Measurements from ENCODE around the gene TAS2R46.
"Not testable (repeated sequence)": the region's sequence is repeated elsewhere in the genome, so short reads cannot be mapped to it uniquely, and the experiment has no call there.

The TAS2R46 gene

GRCh38 chr12:11033959-11034358 is 28.1 kb downstream of the TAS2R46 start:
- not testable (repeated sequence) for DNase-seq

- no peak for DNase-seq
These were observed 30.8 kb downstream of the TAS2R46 start, which contains the start of gene TAS2R31 for GRCh38 chr12:11031307-11031706. Gene TAS2R31 (minus strand): TSS chr12:11031407. CDS start chr12:11031335, 72 bp downstream.

GRCh38 chr12:11026118-11026517 is 36.0 kb downstream of the TAS2R46 start:
- DNase-seq = no peak

- no peak for DNase-seq
These were observed 38.7 kb downstream of the TAS2R46 start for GRCh38 chr12:11023387-11023786.

GRCh38 chr12:11022520-11022919 is 39.6 kb downstream of the TAS2R46 start, which contains the start of gene TAS2R19:
Gene TAS2R19 (minus strand): TSS chr12:11022620. CDS start chr12:11022571, 49 bp downstream.
- DNase-seq = no peak

- no peak for DNase-seq
These were observed 45.2 kb downstream of the TAS2R46 start for GRCh38 chr12:11016937-11017336.

GRCh38 chr12:11015775-11016430 is 46.2 kb downstream of the TAS2R46 start:
- DNase-seq = no peak

GRCh38 chr12:11014234-11014633 is 47.9 kb downstream of the TAS2R46 start:
- no peak for DNase-seq
